SK-N-SH treated with all-trans-retinoic acid at 6 μM for 48 hours (cell line): ENCODE data around the gene KRTAP10-2.

ENCODE experiments used
- ATAC-seq: fragments of 200-7000 bp; cut with Tn5 transposase; 3 replicates; pipeline ENCODE4 v1.9.1; 2020; ENCODE audit warnings: mild to moderate bottlenecking, moderate library complexity
- ARNTL ChIP-seq: fragments of 450-650 bp; formaldehyde crosslinking; IDR thresholded peaks from 2 replicates; pipeline ENCODE4 v1.5.0; 2020; ENCODE audit warnings: low read depth, mild to moderate bottlenecking, moderate library complexity, borderline replicate concordance
- BACH2 ChIP-seq: fragments of 250-450 bp; sonication (Bioruptor Pico); IDR thresholded peaks from 2 replicates; pipeline ENCODE4 v1.9.0; 2021; ENCODE audit warnings: mild to moderate bottlenecking, borderline replicate concordance
- CSDC2 ChIP-seq: fragments of 250-450 bp; sonication (Bioruptor Pico); IDR thresholded peaks from 2 replicates; pipeline ENCODE4 v1.5.0; 2020; ENCODE audit warnings: mild to moderate bottlenecking, moderate library complexity
- ESRRG ChIP-seq: fragments of 250-450 bp; sonication (Bioruptor Pico); IDR thresholded peaks from 2 replicates; pipeline ENCODE4 v1.6.1; 2021; ENCODE audit warnings: mild to moderate bottlenecking
- GLIS3 ChIP-seq: fragments of 250-450 bp; sonication (Bioruptor Pico); IDR thresholded peaks from 2 replicates; pipeline ENCODE4 v1.5.0; 2020; ENCODE audit warnings: mild to moderate bottlenecking, moderate library complexity
- ISL1 ChIP-seq: fragments of 250-450 bp; sonication (Bioruptor Pico); IDR thresholded peaks from 2 replicates; pipeline ENCODE4 v2.1.2; 2022; ENCODE audit warnings: mild to moderate bottlenecking, moderate library complexity
- OSR1 ChIP-seq: fragments of 250-450 bp; sonication (Bioruptor Pico); IDR thresholded peaks from 2 replicates; pipeline ENCODE4 v1.8.0; 2022; ENCODE audit warnings: moderate library complexity, mild to moderate bottlenecking, inconsistent platforms
- PATZ1 ChIP-seq: fragments of 250-450 bp; sonication (Bioruptor Pico); IDR thresholded peaks from 2 replicates; pipeline ENCODE4 v1.8.0; 2020; ENCODE audit warnings: mild to moderate bottlenecking, moderate library complexity, borderline replicate concordance
- POU6F1 ChIP-seq: fragments of 250-450 bp; sonication (Bioruptor Pico); IDR thresholded peaks from 2 replicates; pipeline ENCODE4 v1.8.0; 2021; ENCODE audit warnings: low read depth, mild to moderate bottlenecking, moderate library complexity, borderline replicate concordance
- PPARA ChIP-seq: fragments of 250-450 bp; sonication (Bioruptor Pico); IDR thresholded peaks from 2 replicates; pipeline ENCODE4 v1.5.0; 2020; ENCODE audit warnings: mild to moderate bottlenecking, borderline replicate concordance
- RARB ChIP-seq: fragments of 250-450 bp; sonication (Bioruptor Pico); IDR thresholded peaks from 2 replicates; pipeline ENCODE4 v1.8.0; 2021; ENCODE audit warnings: mild to moderate bottlenecking, moderate library complexity
- SNAI2 ChIP-seq: fragments of 250-450 bp; sonication (Bioruptor Pico); IDR thresholded peaks from 2 replicates; pipeline ENCODE4 v1.5.0; 2020; ENCODE audit warnings: mild to moderate bottlenecking, moderate library complexity
- TOX ChIP-seq: fragments of 250-450 bp; sonication (Bioruptor Pico); IDR thresholded peaks from 2 replicates; pipeline ENCODE4 v1.8.0; 2021; ENCODE audit warnings: mild to moderate bottlenecking, moderate library complexity, borderline replicate concordance
- ZC3H10 ChIP-seq: fragments of 250-450 bp; sonication (Bioruptor Pico); IDR thresholded peaks from 2 replicates; pipeline ENCODE4 v1.5.1; 2021; ENCODE audit warnings: mild to moderate bottlenecking, moderate library complexity
- ZFP3 ChIP-seq: fragments of 250-450 bp; sonication (Bioruptor Pico); IDR thresholded peaks from 2 replicates; pipeline ENCODE4 v1.5.0; 2020; ENCODE audit warnings: mild to moderate bottlenecking, moderate library complexity
- ZFP30 ChIP-seq: fragments of 450-650 bp; formaldehyde crosslinking; IDR thresholded peaks from 2 replicates; pipeline ENCODE4 v1.5.0; 2022; ENCODE audit warnings: mild to moderate bottlenecking, moderate library complexity
- ZNF565 ChIP-seq: fragments of 450-650 bp; formaldehyde crosslinking; conservative IDR thresholded peaks from 2 replicates; pipeline ENCODE4 v1.5.0; 2020; ENCODE audit warnings: low read depth, mild to moderate bottlenecking, moderate library complexity
- ZNF70 ChIP-seq: fragments of 450-650 bp; formaldehyde crosslinking; IDR thresholded peaks from 2 replicates; pipeline ENCODE4 v1.5.0; 2020; ENCODE audit warnings: mild to moderate bottlenecking, moderate library complexity
- ZNF8 ChIP-seq: fragments of 450-650 bp; formaldehyde crosslinking; IDR thresholded peaks from 2 replicates; pipeline ENCODE4 v1.5.0; 2020; ENCODE audit warnings: mild to moderate bottlenecking, moderate library complexity
- TF ChIP-seq, protein P1 (sequence below): fragments of 250-450 bp; sonication (Bioruptor Pico); IDR thresholded peaks from 2 replicates; pipeline ENCODE4 v1.5.1; 2020; ENCODE audit warnings: low read depth, mild to moderate bottlenecking, moderate library complexity
- TF ChIP-seq, protein P2 (sequence below): fragments of 250-450 bp; sonication (Bioruptor Pico); IDR thresholded peaks from 2 replicates; pipeline ENCODE4 v1.5.1; 2021; ENCODE audit warnings: mild to moderate bottlenecking, moderate library complexity
- TF ChIP-seq, protein P3 (sequence below): fragments of 250-450 bp; sonication (Bioruptor Pico); IDR thresholded peaks from 2 replicates; pipeline ENCODE4 v1.5.0; 2020; ENCODE audit warnings: mild to moderate bottlenecking, moderate library complexity

Gene KRTAP10-2

GRCh38 chr21:44520326-44521300 is 30.7 kb downstream of the KRTAP10-2 start:
- TF ChIP-seq CSDC2 (CRISPR knock-in tag) = no peak
- no peak for TF ChIP-seq POU6F1 (CRISPR knock-in tag)
- no peak for TF ChIP-seq ZNF8
- TF ChIP-seq ISL1 = no peak
- TF ChIP-seq BACH2 (CRISPR knock-in tag) = no peak
- no peak for TF ChIP-seq OSR1 (CRISPR knock-in tag)
- TF ChIP-seq SNAI2 (CRISPR knock-in tag) = no peak
- TF ChIP-seq PATZ1 = no peak
- no peak for TF ChIP-seq TOX
- TF ChIP-seq ARNTL (CRISPR knock-in tag) = no peak
- TF ChIP-seq ZFP30 = no peak
- TF ChIP-seq GLIS3 = no peak
- TF ChIP-seq, all 23 proteins: peak for 0
- no peak for ATAC-seq

DNA sequence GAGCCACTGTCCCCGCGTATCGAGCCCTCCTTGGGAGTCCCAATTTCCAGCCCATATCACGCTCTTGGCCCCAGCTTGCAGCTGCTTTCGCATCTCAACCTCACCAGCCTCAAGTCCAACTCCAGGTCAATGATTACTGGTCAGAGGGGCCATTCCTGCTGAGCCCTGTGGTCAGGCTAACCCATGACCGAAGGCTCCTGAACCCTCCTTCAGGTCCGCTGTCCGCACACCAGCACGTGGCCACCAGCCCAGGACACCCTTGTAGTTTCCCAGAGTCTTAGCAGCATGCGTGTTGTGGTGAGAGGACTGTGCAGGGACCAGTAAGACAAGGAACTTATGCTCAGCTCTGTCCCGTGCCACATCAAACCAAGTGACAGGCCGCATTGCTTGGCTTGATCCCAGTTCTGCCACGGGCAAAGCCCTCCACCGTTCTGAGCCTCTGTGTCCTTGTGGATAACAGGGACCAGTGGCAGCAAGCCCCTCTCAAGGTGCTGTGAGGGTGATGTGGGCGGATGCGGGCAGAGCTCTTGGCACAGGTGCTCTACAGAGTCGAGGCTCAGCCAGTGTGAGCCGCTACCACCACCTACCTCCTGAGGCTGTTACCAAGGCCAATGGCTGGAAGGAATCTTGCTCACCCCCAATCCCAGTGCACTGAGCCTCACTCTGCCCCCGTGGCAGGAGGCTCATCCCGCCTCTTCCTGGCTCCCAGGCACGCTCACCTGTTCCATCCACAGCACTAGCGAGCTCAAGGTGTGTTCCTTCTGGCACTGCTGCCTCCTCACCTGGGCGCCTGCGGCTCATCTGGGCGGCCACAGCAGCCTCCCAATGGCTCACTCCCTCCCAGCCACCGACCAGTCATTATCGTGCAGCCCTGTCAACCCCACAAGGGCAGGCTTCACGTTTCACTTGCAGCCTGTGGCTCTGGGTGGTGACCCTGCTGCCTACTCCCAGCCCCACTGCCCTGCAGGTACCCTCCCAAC is 31.7 kb downstream of the KRTAP10-2 start:
- TF ChIP-seq TOX (no peak), OSR1 (CRISPR knock-in tag) (no peak), CSDC2 (CRISPR knock-in tag) (no peak), ZC3H10 (CRISPR knock-in tag) (no peak), PPARA (CRISPR knock-in tag) (no peak), RARB (no peak), GLIS3 (no peak), ZNF565 (CRISPR knock-in tag) (no peak), ARNTL (CRISPR knock-in tag) (no peak), BACH2 (CRISPR knock-in tag) (no peak), ISL1 (no peak), ZNF70 (CRISPR knock-in tag) (no peak), ESRRG (no peak), PATZ1 (no peak), ZFP3 (no peak), ZFP30 (no peak)
- TF ChIP-seq, protein P1, sequence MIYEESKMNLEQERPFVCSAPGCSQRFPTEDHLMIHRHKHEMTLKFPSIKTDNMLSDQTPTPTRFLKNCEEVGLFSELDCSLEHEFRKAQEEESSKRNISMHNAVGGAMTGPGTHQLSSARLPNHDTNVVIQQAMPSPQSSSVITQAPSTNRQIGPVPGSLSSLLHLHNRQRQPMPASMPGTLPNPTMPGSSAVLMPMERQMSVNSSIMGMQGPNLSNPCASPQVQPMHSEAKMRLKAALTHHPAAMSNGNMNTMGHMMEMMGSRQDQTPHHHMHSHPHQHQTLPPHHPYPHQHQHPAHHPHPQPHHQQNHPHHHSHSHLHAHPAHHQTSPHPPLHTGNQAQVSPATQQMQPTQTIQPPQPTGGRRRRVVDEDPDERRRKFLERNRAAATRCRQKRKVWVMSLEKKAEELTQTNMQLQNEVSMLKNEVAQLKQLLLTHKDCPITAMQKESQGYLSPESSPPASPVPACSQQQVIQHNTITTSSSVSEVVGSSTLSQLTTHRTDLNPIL (CRISPR knock-in tag) = no peak
- TF ChIP-seq, protein P2, sequence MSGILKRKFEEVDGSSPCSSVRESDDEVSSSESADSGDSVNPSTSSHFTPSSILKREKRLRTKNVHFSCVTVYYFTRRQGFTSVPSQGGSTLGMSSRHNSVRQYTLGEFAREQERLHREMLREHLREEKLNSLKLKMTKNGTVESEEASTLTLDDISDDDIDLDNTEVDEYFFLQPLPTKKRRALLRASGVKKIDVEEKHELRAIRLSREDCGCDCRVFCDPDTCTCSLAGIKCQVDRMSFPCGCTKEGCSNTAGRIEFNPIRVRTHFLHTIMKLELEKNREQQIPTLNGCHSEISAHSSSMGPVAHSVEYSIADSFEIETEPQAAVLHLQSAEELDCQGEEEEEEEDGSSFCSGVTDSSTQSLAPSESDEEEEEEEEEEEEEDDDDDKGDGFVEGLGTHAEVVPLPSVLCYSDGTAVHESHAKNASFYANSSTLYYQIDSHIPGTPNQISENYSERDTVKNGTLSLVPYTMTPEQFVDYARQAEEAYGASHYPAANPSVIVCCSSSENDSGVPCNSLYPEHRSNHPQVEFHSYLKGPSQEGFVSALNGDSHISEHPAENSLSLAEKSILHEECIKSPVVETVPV = no peak
- TF ChIP-seq, protein P3, sequence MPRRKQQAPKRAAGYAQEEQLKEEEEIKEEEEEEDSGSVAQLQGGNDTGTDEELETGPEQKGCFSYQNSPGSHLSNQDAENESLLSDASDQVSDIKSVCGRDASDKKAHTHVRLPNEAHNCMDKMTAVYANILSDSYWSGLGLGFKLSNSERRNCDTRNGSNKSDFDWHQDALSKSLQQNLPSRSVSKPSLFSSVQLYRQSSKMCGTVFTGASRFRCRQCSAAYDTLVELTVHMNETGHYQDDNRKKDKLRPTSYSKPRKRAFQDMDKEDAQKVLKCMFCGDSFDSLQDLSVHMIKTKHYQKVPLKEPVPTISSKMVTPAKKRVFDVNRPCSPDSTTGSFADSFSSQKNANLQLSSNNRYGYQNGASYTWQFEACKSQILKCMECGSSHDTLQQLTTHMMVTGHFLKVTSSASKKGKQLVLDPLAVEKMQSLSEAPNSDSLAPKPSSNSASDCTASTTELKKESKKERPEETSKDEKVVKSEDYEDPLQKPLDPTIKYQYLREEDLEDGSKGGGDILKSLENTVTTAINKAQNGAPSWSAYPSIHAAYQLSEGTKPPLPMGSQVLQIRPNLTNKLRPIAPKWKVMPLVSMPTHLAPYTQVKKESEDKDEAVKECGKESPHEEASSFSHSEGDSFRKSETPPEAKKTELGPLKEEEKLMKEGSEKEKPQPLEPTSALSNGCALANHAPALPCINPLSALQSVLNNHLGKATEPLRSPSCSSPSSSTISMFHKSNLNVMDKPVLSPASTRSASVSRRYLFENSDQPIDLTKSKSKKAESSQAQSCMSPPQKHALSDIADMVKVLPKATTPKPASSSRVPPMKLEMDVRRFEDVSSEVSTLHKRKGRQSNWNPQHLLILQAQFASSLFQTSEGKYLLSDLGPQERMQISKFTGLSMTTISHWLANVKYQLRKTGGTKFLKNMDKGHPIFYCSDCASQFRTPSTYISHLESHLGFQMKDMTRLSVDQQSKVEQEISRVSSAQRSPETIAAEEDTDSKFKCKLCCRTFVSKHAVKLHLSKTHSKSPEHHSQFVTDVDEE (CRISPR knock-in tag) = no peak
- no peak for ATAC-seq
